ENCODE results near the gene CACNB2. TPM values are rescaled to one million over a fixed set of nuclear protein-coding genes. Genes with fewer than 3 reads are reported as not detected.

The CACNB2 gene
- total RNA-seq, 1 experiment from 2014 or later = not detected

- DNase-seq (ENCODE audit: low read depth) = no peak
These were observed 363.9 kb downstream of the CACNB2 start for GRCh38 chr10:18504161-18504560.

GRCh38 chr10:18505456-18506118, 365.4 kb downstream of the CACNB2 start:
- DNase-seq (ENCODE audit: low read depth) = peak; percentile 78

GRCh38 chr10:18508587-18508986, 368.4 kb downstream of the CACNB2 start:
- no peak for DNase-seq (ENCODE audit: low read depth)

DNA sequence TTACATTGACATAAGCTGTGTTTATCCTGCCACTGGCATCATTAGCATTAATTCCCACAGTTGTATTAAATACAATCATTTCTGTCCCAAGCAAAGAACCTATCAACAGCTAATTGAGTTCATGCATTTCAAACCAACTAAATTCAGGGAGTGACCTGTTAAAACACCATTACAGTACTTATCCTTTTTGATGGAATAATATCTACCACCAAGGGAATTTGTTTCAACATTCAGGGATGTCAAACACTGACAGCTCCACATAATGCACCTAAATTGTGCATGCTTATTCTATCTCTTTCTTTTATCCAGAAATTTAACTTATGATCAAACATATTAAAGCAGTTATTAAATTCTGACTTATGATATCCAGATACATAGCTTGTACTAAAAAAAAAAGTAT, 374.3 kb downstream of the CACNB2 start:
- DNase-seq (ENCODE audit: low read depth) = no peak

DNA sequence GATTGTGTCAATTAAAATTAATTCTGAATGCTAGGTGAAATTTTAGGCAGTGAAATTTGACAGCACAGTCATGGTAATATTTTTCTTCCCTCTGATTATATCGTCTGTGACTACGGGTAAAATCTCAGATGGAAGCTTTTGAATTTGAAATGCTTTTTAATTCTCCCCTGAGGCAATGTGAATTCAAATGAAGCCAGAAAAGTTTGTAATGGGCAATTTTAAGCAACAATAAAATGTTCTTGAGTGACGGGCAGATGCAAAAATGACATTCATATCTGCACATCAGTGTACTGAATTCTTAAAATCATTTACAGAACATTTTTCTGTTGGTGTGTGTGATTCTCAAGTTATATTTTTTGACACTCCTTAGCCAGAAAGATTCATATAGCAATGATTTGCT, 376.6 kb downstream of the CACNB2 start:
- no peak for DNase-seq (ENCODE audit: low read depth)

DNA sequence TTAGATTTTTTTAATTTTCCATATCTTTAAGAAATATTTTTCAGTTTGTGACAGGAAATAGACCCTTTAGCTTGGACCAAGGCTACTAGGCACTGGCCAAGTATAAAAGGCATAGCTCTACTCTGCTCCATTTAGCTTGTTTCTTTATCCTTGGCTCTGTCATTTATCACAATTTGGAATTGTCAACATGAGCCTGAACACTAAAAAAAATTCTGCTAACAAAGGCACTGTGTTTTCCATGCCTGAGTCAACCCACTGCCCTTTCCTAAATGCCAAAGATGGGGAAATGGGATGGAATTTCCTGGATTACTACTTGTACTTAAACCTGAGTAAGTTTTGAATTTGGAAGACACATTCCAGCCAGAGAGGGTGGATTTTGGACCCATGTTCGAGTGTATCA, 382.8 kb downstream of the CACNB2 start:
- DNase-seq (ENCODE audit: low read depth) = no peak

DNA sequence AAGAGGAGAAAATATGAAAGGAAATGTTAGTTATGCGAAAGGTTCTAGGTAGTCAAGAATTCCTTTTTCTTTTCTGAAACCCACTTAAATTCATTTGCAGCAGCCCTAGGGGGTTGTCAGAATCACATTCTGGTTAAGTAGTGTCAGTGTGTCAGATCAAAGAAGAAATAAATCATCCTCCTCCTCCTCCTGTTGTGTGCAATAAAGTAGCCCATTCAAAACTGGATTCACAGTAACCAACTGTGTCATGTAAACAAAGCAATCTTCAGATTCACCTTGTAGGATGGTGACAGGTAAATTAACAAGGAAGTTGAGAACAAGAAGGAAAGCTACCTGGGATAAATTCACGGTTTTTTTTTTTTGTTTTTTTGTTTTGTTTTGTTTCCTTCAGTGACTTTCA, 383.6 kb downstream of the CACNB2 start:
- no peak for DNase-seq (ENCODE audit: low read depth)

- DNase-seq (ENCODE audit: low read depth) = peak; percentile 63
These were observed 387.5 kb downstream of the CACNB2 start for GRCh38 chr10:18527687-18528086.

GRCh38 chr10:18528292-18528691, 388.1 kb downstream of the CACNB2 start:
- no peak for DNase-seq (ENCODE audit: low read depth)

DNA sequence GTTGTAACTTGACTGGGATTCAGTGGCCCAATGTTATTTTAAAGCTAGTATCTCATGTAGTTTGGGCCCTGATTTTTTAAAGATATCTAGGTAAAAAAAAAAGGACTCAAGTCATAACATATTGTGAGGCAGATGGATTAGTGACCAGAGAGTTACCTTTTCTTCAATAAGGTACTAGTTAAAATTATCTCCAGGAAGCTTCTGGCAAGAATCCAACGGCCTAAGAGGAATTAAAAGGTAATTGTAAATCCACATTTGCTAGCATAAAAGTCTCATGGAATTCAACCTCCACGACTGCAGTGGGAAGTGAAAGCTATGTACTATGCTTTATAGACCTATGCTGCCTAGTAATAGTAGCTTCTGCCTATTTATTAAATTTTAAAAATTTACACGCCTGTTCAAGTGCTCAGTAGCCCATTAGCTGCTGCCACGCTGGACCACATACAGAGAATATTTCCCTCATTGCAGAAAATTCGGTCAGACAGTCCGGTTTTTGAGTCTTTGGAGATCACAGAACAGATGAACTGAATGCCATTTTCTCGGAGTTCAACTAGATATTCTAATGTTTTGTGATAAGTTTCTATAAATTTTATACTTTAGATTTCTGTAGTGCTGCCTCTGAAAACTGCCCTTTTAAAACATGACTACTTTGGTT, 392.8 kb downstream of the CACNB2 start:
- DNase-seq (ENCODE audit: low read depth) = no peak

DNA sequence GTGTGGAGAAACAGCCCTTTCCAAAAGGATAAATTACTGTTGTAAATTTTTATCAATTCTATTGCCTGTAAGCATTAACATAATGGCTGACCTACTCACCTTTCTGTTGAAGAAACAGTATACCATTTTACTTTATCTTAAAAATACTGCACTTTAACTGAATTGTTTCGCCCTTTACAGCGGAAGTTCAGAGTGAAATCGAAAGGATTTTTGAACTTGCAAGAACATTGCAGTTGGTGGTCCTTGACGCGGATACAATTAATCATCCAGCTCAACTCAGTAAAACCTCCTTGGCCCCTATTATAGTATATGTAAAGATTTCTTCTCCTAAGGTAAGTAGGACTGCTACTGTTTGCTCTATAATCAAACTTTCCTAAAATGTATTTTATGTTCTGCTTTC, 393.7 kb downstream of the CACNB2 start:
- no peak for DNase-seq (ENCODE audit: low read depth)

DNA sequence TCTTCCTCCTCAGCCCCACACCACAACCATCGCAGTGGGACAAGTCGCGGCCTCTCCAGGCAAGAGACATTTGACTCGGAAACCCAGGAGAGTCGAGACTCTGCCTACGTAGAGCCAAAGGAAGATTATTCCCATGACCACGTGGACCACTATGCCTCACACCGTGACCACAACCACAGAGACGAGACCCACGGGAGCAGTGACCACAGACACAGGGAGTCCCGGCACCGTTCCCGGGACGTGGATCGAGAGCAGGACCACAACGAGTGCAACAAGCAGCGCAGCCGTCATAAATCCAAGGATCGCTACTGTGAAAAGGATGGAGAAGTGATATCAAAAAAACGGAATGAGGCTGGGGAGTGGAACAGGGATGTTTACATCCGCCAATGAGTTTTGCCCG, 399.1 kb downstream of the CACNB2 start:
- no peak for DNase-seq (ENCODE audit: low read depth)

GRCh38 chr10:18540195-18540594, 400.0 kb downstream of the CACNB2 start:
- DNase-seq (ENCODE audit: low read depth) = no peak

GRCh38 chr10:18542832-18543231, 402.6 kb downstream of the CACNB2 start:
- no peak for DNase-seq (ENCODE audit: low read depth)

DNA sequence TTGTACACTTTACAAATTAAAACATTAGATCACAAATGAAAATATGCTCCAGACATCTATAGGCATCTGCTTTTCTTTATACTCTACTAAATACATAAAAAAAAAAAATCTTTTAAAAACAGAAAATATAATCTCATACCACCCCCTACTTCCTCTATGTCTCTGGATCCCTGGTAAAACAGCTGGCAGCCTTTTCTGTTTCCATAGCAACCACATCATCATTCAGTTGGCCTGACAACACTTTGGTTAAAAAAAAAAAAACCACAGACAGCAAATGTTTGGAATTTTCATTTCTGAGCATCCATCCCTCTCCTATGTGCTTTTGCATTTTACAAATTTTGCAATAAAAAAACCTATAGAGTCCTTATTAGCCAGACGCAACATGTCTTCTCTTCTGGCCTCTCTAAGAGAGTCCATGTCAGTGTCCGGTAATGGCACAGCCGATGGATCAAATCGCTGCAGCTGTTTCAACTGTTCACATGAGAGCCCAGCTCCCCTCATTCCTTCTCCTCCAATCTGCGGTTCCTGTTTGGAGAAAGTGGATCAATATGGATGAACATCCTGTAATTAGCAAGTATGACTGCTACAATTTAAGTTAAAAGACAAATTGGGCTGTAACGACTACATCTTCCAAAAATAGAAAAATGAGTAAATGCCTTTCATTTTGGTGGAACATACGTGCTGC, 405.5 kb downstream of the CACNB2 start:
- peak; percentile 66 for DNase-seq (ENCODE audit: low read depth)

DNA sequence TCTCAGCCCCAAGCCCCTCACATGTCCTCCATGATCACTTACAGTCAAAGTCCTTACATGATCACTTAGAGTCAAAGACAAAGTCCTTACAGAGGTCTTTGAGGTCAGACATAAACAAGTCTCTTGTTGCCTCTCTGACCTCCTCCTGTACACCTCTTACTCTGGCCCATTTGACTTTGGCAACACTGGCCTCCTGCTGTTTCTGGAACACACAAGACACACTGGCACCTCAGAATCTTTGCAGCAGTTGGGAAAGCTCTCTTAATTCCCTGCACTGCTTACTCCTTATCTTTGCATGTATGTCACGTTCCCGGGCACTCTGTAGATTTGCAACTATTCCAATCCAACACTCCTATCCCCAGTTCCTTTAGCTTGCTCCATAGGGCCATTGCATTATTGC, 408.9 kb downstream of the CACNB2 start:
- DNase-seq (ENCODE audit: low read depth) = no peak

- no peak for DNase-seq (ENCODE audit: low read depth)
These were observed 411.2 kb downstream of the CACNB2 start for GRCh38 chr10:18551473-18551872.

- DNase-seq (ENCODE audit: low read depth) = no peak
These were observed 414.3 kb downstream of the CACNB2 start for GRCh38 chr10:18554479-18554878.

GRCh38 chr10:18556522-18557147, 416.4 kb downstream of the CACNB2 start:
- no peak for DNase-seq (ENCODE audit: low read depth)

DNA sequence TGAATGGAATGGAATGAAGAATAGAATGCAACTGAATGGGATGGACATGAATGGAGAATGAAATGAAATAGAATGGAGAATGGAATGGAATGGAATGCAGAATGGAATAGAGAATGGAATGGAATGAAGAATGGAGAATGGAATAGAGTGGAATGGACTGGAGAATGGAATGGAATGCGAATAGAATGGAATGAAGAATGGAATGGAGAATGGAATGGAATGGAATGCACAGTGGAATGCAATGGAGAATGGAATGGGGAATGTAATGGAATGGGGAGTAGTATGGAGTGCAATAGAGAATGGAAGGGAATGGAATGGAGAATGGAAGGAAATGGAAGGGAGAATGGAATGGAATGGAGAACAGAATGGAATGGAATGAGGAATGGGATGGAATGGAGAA, 417.7 kb downstream of the CACNB2 start:
- no peak for DNase-seq (ENCODE audit: low read depth)

- no peak for DNase-seq (ENCODE audit: low read depth)
These were observed 421.8 kb downstream of the CACNB2 start for GRCh38 chr10:18561861-18562551.

Data from LHCN-M2 (cell line).